ENCODE results near the gene AADACL4.

The AADACL4 gene

DNA sequence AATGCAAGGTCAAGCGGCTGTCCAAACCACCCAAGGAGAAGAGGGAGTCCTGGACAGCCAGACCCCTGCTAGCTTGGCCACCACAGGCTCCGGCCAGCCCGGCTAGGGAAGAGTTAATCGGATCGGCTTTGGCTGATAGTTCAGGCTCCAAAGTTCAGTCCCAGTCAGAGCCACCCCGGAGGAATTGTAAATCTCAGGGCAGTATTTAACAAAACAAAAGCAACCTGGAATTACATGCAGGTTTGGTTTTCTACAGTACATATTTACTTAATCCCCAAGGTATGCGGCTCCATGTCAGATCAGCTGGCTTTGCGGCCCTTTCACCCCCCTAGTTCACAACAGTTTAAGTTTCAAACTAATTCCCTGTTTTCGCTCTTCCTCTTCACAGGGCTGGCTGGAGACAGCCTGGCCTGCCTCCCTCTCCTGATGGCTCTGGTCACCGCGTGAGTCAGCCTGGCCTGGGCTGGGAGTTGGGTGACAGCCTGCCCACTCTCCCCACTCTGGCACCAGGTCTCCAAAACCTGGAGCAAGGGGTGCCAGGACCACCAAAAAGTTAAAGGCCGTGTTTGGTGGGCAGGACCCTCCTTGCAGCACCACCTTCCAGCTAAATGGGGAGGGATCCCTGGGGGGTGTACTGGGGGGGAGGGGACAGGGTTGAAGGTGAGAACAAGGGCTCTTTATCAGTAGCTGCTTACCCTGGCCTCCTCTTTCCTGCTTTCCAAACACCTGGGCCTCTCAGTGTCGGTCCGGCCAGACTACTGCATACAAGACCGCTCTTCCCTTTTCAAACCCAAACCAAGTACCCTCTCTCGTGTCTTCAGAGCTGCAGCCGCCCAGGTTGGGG, 27.8 kb upstream of the AADACL4 start:
- Histone ChIP-seq H3K4me1 (ENCODE audit: control insufficient read depth, insufficient read depth, low read depth, low read length) (peaks cover 35% of the 10 kb centered on the region), H3K18ac (ENCODE audit: low read depth in 1 of 2, low read length in 2 of 2) (no peak overlapping the region), H3K23ac (ENCODE audit: low read length in 2 of 2) (no peak overlapping the region), H3K27ac (ENCODE audit: low read length, poor library complexity, severe bottlenecking) (no peak overlapping the region), H4K91ac (ENCODE audit: low read length) (no peak overlapping the region), H2AFZ (ENCODE audit: low read depth, low read length) (no peak overlapping the region), H2BK12ac (ENCODE audit: low read length in 2 of 2) (no peak overlapping the region), H3K9me3 (ENCODE audit: control insufficient read depth, low read length) (no peaks in the 10 kb centered on the region), H3K14ac (ENCODE audit: low read length in 2 of 2) (no peak overlapping the region), H3K9ac (ENCODE audit: low read length) (peak overlapping the region; percentile 91), H2BK15ac (ENCODE audit: low read depth, poor library complexity, severe bottlenecking) (no peak overlapping the region), H3K79me1 (replicated peaks; ENCODE audit: low read length, poor library complexity, severe bottlenecking) (no peaks in the 10 kb centered on the region), H2BK5ac (ENCODE audit: low read depth, low read length, poor library complexity, severe bottlenecking) (no peak overlapping the region), H3K4me3 (ENCODE audit: insufficient read depth in 1 of 2, low read depth in 1 of 2, low read length in 2 of 2) (peak overlapping the region; percentile 4 to 83), H3K27me3 (ENCODE audit: control insufficient read depth in 1 of 2, insufficient read depth in 1 of 2, low read length in 2 of 2) (peaks cover 0 to 32% of the 10 kb centered on the region in 2 experiments), H2BK120ac (ENCODE audit: low read depth, low read length) (no peak overlapping the region), H4K8ac (ENCODE audit: low read length) (no peak overlapping the region), H3K4me2 (ENCODE audit: low read length, poor library complexity, severe bottlenecking) (peak overlapping the region; percentile 93), H3K36me3 (ENCODE audit: control insufficient read depth in 1 of 2, insufficient read depth in 2 of 2, low read depth in 1 of 2, low read length in 2 of 2) (peaks cover 0 to 9% of the 10 kb centered on the region in 2 experiments), H3K4ac (ENCODE audit: low read depth in 1 of 2, low read length in 2 of 2) (no peak overlapping the region), H2AK5ac (ENCODE audit: low read length, severe bottlenecking) (no peak overlapping the region)
- DNase-seq, result peak; percentile 63
- WGBS, result 4% methylated on average over 16 of the region's 17 CpGs

DNA sequence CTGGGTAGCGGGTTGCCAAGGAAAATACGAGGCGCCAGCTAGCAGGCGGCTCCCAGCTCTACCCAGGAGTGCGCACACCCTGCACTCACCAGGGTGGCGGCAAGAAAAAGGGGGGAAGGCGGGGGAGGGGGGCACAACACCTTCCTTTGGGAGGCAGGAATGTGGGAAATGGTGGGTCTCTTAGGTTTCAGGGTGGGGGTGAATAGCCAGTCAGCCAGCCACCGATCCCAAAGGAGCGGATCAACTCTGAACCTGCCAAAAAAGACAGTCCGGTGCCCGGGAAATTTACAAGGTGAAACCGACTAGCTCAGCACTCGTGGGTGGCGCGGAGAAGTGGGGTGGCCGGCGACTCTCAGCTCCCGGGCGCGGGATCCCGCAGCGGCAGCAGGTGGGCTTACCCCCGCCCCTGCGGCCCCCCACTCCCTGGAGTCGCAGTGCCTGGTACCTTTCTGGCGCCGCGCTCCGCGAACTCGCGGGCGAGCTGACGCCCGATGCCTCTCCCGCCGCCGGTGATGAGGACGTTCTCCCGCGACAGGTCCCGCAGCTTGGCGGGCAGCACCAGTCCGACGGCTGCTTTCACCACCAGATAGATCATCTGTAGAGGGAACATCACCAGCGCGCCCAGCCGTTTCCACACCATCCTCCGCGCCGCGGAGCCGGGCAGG, 27.0 kb upstream of the AADACL4 start:
- Histone ChIP-seq H2BK120ac (ENCODE audit: low read depth, low read length) (no peak overlapping the region), H3K9ac (ENCODE audit: low read length) (peak overlapping the region; percentile 91), H3K14ac (ENCODE audit: low read length in 2 of 2) (no peak overlapping the region), H4K91ac (ENCODE audit: low read length) (no peak overlapping the region), H3K4me2 (ENCODE audit: low read length, poor library complexity, severe bottlenecking) (peak overlapping the region; percentile 93), H3K18ac (ENCODE audit: low read depth in 1 of 2, low read length in 2 of 2) (peak overlapping the region in 1 of 2 experiments; percentile 2), H3K36me3 (ENCODE audit: control insufficient read depth in 1 of 2, insufficient read depth in 2 of 2, low read depth in 1 of 2, low read length in 2 of 2) (peaks cover 0 to 9% of the 10 kb centered on the region in 2 experiments), H3K4me1 (ENCODE audit: control insufficient read depth, insufficient read depth, low read depth, low read length) (peaks cover 35% of the 10 kb centered on the region), H3K4ac (ENCODE audit: low read depth in 1 of 2, low read length in 2 of 2) (no peak overlapping the region), H3K27ac (ENCODE audit: low read length, poor library complexity, severe bottlenecking) (no peak overlapping the region), H2AFZ (ENCODE audit: low read depth, low read length) (no peak overlapping the region), H3K9me3 (ENCODE audit: control insufficient read depth, low read length) (no peaks in the 10 kb centered on the region), H3K27me3 (ENCODE audit: control insufficient read depth in 1 of 2, insufficient read depth in 1 of 2, low read length in 2 of 2) (peaks cover 0 to 32% of the 10 kb centered on the region in 2 experiments), H3K23ac (ENCODE audit: low read length in 2 of 2) (peak overlapping the region in 1 of 2 experiments; percentile 89), H2BK5ac (ENCODE audit: low read depth, low read length, poor library complexity, severe bottlenecking) (no peak overlapping the region), H2BK15ac (ENCODE audit: low read depth, poor library complexity, severe bottlenecking) (no peak overlapping the region), H2BK12ac (ENCODE audit: low read length in 2 of 2) (no peak overlapping the region), H2AK5ac (ENCODE audit: low read length, severe bottlenecking) (no peak overlapping the region), H3K4me3 (ENCODE audit: insufficient read depth in 1 of 2, low read depth in 1 of 2, low read length in 2 of 2) (peak overlapping the region; percentile 55 to 83), H4K8ac (ENCODE audit: low read length) (no peak overlapping the region), H3K79me1 (replicated peaks; ENCODE audit: low read length, poor library complexity, severe bottlenecking) (no peaks in the 10 kb centered on the region)
- 1% methylated on average over 50 of the region's 53 CpGs for WGBS
- no peak for DNase-seq

DNA sequence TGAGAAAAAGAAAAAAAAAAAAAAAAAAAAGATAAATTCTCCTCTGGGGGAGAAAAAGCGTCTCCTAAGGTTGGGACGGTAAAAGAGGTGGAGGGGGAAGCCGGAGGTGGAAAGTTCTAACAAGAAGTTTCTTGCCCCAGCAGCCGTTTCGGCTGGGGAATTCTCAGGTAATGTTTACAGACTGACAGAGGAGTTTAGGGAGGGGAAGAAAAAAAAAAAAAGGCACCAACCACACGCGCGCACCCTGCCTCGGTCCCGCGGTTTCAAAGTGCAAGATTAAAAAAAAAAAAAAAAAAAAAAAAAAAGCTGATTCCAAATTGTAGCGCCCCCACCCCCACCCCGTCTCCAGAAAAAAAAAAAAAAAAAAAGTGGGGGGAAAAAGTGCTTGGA, 26.4 kb upstream of the AADACL4 start:
- Histone ChIP-seq H4K91ac (ENCODE audit: low read length) (no peak overlapping the region), H3K9ac (ENCODE audit: low read length) (peak overlapping the region; percentile 91), H3K18ac (ENCODE audit: low read depth in 1 of 2, low read length in 2 of 2) (no peak overlapping the region), H2BK15ac (ENCODE audit: low read depth, poor library complexity, severe bottlenecking) (no peak overlapping the region), H3K4me3 (ENCODE audit: insufficient read depth in 1 of 2, low read depth in 1 of 2, low read length in 2 of 2) (peak overlapping the region in 1 of 2 experiments; percentile 83), H3K4me1 (ENCODE audit: control insufficient read depth, insufficient read depth, low read depth, low read length) (peaks cover 35% of the 10 kb centered on the region), H2AFZ (ENCODE audit: low read depth, low read length) (no peak overlapping the region), H3K23ac (ENCODE audit: low read length in 2 of 2) (no peak overlapping the region), H3K4me2 (ENCODE audit: low read length, poor library complexity, severe bottlenecking) (peak overlapping the region; percentile 93), H4K8ac (ENCODE audit: low read length) (no peak overlapping the region), H2BK5ac (ENCODE audit: low read depth, low read length, poor library complexity, severe bottlenecking) (no peak overlapping the region), H3K27ac (ENCODE audit: low read length, poor library complexity, severe bottlenecking) (no peak overlapping the region), H3K27me3 (ENCODE audit: control insufficient read depth in 1 of 2, insufficient read depth in 1 of 2, low read length in 2 of 2) (peaks cover 0 to 26% of the 10 kb centered on the region in 2 experiments), H2AK5ac (ENCODE audit: low read length, severe bottlenecking) (no peak overlapping the region), H3K4ac (ENCODE audit: low read depth in 1 of 2, low read length in 2 of 2) (no peak overlapping the region), H2BK120ac (ENCODE audit: low read depth, low read length) (no peak overlapping the region), H3K79me1 (replicated peaks; ENCODE audit: low read length, poor library complexity, severe bottlenecking) (no peaks in the 10 kb centered on the region), H2BK12ac (ENCODE audit: low read length in 2 of 2) (no peak overlapping the region), H3K9me3 (ENCODE audit: control insufficient read depth, low read length) (no peaks in the 10 kb centered on the region), H3K36me3 (ENCODE audit: control insufficient read depth in 1 of 2, insufficient read depth in 2 of 2, low read depth in 1 of 2, low read length in 2 of 2) (peaks cover 0 to 6% of the 10 kb centered on the region in 2 experiments), H3K14ac (ENCODE audit: low read length in 2 of 2) (no peak overlapping the region)
- no peak for DNase-seq
- 2% methylated on average over 5 of the region's 13 CpGs for WGBS

Measured in mesenchymal stem cell (in vitro differentiated cells and primary cell).